Kidney (tissue), 14 donors: Measurements from ENCODE around the gene SRGAP3. TPM values are rescaled to one million over a fixed set of nuclear protein-coding genes. Genes with fewer than 3 reads are reported as not detected.

Experiments used
- DNase-seq, 5 donors: peaks; one replicate each; pipeline ENCODE4 v3.0.0-alpha.2; 2013 to 2020
- FAIRE-seq: peaks from 2 replicates; lab custom pipeline; 2012; peaks lifted over from hg19 to GRCh38; lab: Jason Lieb, UNC
- H3K27ac ChIP-seq, 2 donors: one replicate each; pipeline ENCODE4 v1.7.0; 2013; ENCODE audit warnings: low read depth in 2 of 2, low read length in 2 of 2, inconsistent platforms in 1 of 2
- H3K27me3 ChIP-seq: one replicate; pipeline ENCODE4 v1.7.1; 2013; ENCODE audit warnings: low read length, inconsistent platforms; ENCODE audit not compliant: control insufficient read depth, insufficient read depth
- H3K36me3 ChIP-seq, 3 donors: one replicate each; pipeline versions ENCODE4 v1.7.0 to v1.7.1; 2013; ENCODE audit warnings: low read length in 3 of 3, control low read depth in 1 of 3, inconsistent platforms in 1 of 3; ENCODE audit not compliant: insufficient read depth in 3 of 3, control insufficient read depth in 2 of 3
- H3K4me1 ChIP-seq, 3 donors: one replicate each; pipeline versions ENCODE4 v1.7.0 to v1.7.1; 2013; ENCODE audit warnings: low read length in 3 of 3, inconsistent platforms in 1 of 3, low read depth in 1 of 3; ENCODE audit not compliant: control insufficient read depth in 2 of 3, insufficient read depth in 2 of 3
- H3K4me3 ChIP-seq, 3 donors: one replicate each; pipeline versions ENCODE4 v1.7.0 to v1.8.1; 2013; ENCODE audit warnings: low read length in 3 of 3, control low read depth in 1 of 3, inconsistent platforms in 1 of 3
- H3K9ac ChIP-seq, 3 donors: one replicate each; pipeline versions ENCODE4 v1.7.0 to v1.7.1; 2013; ENCODE audit warnings: low read length in 3 of 3, control low read depth in 1 of 3, inconsistent platforms in 1 of 3
- H3K9me3 ChIP-seq, 3 donors: one replicate each; pipeline versions ENCODE4 v1.7.0 to v1.7.1; 2013; ENCODE audit warnings: low read length in 3 of 3, control low read depth in 1 of 3, inconsistent platforms in 1 of 3; ENCODE audit not compliant: control insufficient read depth in 2 of 3, insufficient read depth in 1 of 3
- intact Hi-C: fragments of 100-400 bp; cut with DNase I; formaldehyde crosslinking; loops from one replicate; pipeline ENCODE4 v1.11.1; 2022
- polyA plus RNA-seq: library from polyadenylated mRNA; stranded (reverse); fragments of 350-450 nt; fragmentation: Illumina TruSeq; extraction: RNeasy Lipid Tissue Mini Kit (QIAGEN cat#74804); gene quantifications from one replicate; pipeline ENCODE4 v1.2.3, GENCODE V29; 2014; ENCODE audit warnings: low read depth, low replicate concordance; ENCODE audit not compliant: insufficient read depth
- total RNA-seq: library from RNA; stranded (reverse); fragmentation: NEBNext Ultra II Directional; extraction: Animal tissue kit (Norgen Biotek cat#: 25700); gene quantifications from one replicate; pipeline ENCODE4 v1.2.1, GENCODE V29; 2021
- TF ChIP-seq, protein P1 (sequence below): IDR thresholded peaks from 3 replicates; pipeline ENCODE4 v1.5.1; 2012; ENCODE audit warnings: mild to moderate bottlenecking, moderate library complexity, borderline replicate concordance; ENCODE audit not compliant: insufficient read depth; ENCODE audit errors: extremely low read depth
- donor health status: control.
- donor health status: control.
- donor health status: control.
- donor health status: control.
- donor health status: control.
- donor health status: DM: yes; HTN: yes; CAD: no.
- donor health status: Normal renal cell carcinoma (clear cell type).

Gene SRGAP3
- total and polyA plus RNA-seq, 2 donors from 2014 or later, result 4.1 to 24.3 TPM

DNA sequence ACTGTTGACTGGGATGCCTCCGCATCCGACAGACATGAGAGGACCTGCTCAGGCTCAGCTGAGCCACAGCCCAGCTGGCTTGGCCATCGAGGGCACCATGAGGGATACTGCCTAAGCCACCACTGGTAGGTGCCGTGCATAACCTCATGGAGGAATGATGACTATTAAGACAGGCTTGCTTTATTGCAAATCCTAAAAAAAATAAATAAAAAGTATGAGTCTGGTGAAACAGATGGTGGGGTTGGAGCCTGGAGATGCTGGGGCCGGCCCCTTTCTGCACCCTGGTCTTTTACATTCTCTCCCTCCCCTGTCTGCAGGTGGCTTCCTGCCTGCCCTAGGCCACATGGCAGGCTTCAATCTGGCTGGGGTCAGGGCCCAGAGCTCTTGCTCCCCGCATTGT, 262.2 kb downstream of the SRGAP3 start:
- FAIRE-seq (no peak), DNase-seq (no peak)
- Histone ChIP-seq H3K36me3 (peaks cover 0 to 6% (median 0%) of the 10 kb centered on the region in 3 donors), H3K27me3 (no peaks in the 10 kb centered on the region), H3K27ac (no peak overlapping the region), H3K9me3 (no peaks in the 10 kb centered on the region), H3K4me1 (no peaks in the 10 kb centered on the region), H3K4me3 (no peak overlapping the region), H3K9ac (no peak overlapping the region)
- intact Hi-C loops, result no loop called here
- TF ChIP-seq, protein P1, sequence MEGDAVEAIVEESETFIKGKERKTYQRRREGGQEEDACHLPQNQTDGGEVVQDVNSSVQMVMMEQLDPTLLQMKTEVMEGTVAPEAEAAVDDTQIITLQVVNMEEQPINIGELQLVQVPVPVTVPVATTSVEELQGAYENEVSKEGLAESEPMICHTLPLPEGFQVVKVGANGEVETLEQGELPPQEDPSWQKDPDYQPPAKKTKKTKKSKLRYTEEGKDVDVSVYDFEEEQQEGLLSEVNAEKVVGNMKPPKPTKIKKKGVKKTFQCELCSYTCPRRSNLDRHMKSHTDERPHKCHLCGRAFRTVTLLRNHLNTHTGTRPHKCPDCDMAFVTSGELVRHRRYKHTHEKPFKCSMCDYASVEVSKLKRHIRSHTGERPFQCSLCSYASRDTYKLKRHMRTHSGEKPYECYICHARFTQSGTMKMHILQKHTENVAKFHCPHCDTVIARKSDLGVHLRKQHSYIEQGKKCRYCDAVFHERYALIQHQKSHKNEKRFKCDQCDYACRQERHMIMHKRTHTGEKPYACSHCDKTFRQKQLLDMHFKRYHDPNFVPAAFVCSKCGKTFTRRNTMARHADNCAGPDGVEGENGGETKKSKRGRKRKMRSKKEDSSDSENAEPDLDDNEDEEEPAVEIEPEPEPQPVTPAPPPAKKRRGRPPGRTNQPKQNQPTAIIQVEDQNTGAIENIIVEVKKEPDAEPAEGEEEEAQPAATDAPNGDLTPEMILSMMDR, result no peak

GRCh38 chr3:8986741-8987140, 262.7 kb downstream of the SRGAP3 start:
- DNase-seq, result no peak
- H3K27ac ChIP-seq, result no peak overlapping the region
- TF ChIP-seq, protein P1, result no peak
- peaks cover 0 to 6% (median 0%) of the 10 kb centered on the region in 3 donors for H3K36me3 ChIP-seq
- no peak for FAIRE-seq
- no peak overlapping the region for H3K4me3 ChIP-seq
- H3K9me3 ChIP-seq, result no peaks in the 10 kb centered on the region
- intact Hi-C loops, result no loop called here
- H3K9ac ChIP-seq, result no peak overlapping the region
- no peaks in the 10 kb centered on the region for H3K4me1 ChIP-seq
- H3K27me3 ChIP-seq, result no peaks in the 10 kb centered on the region

DNA sequence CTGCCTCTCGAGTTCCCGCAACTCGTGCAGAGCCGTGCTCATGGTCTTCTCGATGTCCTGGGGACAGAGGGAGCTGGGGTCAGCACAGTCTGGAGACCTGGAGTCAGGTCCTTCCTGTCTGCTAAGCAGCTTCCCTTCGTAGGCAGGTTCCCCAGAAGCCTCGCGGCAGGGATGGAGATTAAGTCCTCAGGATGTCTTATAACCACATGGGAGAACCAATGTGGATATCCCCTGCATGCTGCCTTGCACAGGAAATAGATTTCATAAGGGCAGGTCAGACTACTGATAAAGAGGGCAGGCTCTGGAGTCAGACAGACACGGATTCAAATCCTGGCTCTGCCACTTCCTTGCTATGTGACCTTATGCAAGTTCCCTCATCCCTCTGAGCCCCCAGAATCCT, 263.6 kb downstream of the SRGAP3 start:
- no peak overlapping the region for H3K27ac ChIP-seq
- TF ChIP-seq, protein P1, result no peak

DNA sequence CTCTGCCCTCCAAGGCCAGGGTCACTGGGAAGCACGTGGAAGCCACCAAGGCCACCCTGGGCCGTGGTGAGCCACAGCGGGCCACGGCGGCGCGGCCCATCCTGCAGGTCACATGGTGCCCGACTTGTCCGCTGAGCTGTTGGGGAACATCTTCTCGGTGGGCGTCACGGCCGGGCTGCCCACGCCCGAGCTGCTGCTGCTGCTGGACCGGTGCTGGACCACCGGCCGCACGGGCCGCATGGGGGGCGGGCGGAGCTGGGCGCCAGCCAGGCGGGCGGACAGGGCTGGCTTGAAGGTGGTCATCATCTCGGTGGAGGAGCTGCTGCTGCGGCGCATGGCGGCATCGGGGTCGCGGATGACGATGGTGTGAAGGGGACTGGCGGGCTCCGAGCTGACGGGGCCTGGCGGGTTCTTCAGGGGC, 264.0 kb downstream of the SRGAP3 start:
- DNase-seq, result no peak
- H3K9ac ChIP-seq, result no peak overlapping the region
- no peaks in the 10 kb centered on the region for H3K9me3 ChIP-seq
- H3K4me1 ChIP-seq, result no peaks in the 10 kb centered on the region
- intact Hi-C loops, result no loop called here
- H3K27me3 ChIP-seq, result no peaks in the 10 kb centered on the region
- H3K36me3 ChIP-seq, result no peaks in the 10 kb centered on the region
- FAIRE-seq, result no peak
- TF ChIP-seq, protein P1, result no peak
- H3K4me3 ChIP-seq, result no peak overlapping the region
- H3K27ac ChIP-seq, result no peak overlapping the region

More for the DNA sequence above, 263.6 kb downstream of the SRGAP3 start:
- H3K4me3 ChIP-seq, result no peak overlapping the region
- no peak overlapping the region for H3K9ac ChIP-seq
- FAIRE-seq, result no peak
- intact Hi-C loops, result no loop called here
- H3K36me3 ChIP-seq, result no peaks in the 10 kb centered on the region
- no peaks in the 10 kb centered on the region for H3K27me3 ChIP-seq
- H3K4me1 ChIP-seq, result no peaks in the 10 kb centered on the region
- H3K9me3 ChIP-seq, result no peaks in the 10 kb centered on the region
- DNase-seq, result no peak
